Ascending aorta (tissue), 2 donors: ENCODE results near the gene ANKRD39. TPM values are rescaled to one million over a fixed set of nuclear protein-coding genes. Genes with fewer than 3 reads are reported as not detected.

ENCODE experiments used
- DNase-seq, 2 donors: peaks; one replicate each; pipeline ENCODE4 v3.0.0-alpha.2; 2019; ENCODE audit warnings: low spot score in 2 of 2
- H3K27ac ChIP-seq, 2 donors: fragments of 200-600 bp; sonication (generic); one replicate each; pipeline ENCODE4 v1.5.1; 2016 to 2017; ENCODE audit warnings: mild to moderate bottlenecking in 1 of 2
- H3K27me3 ChIP-seq: fragments of 200-600 bp; sonication (generic); one replicate; pipeline ENCODE4 v1.5.1; 2017
- H3K36me3 ChIP-seq, 2 donors: fragments of 200-600 bp; sonication (generic); one replicate each; pipeline ENCODE4 v1.5.1; 2016
- H3K4me1 ChIP-seq, 2 donors: fragments of 200-600 bp; sonication (generic); one replicate each; pipeline ENCODE4 v1.5.1; 2016 to 2017; ENCODE audit warnings: mild to moderate bottlenecking in 1 of 2
- H3K4me3 ChIP-seq, 2 donors: fragments of 200-600 bp; sonication (generic); one replicate each; pipeline ENCODE4 v1.5.1; 2016 to 2017; ENCODE audit warnings: mild to moderate bottlenecking in 1 of 2
- H3K9me3 ChIP-seq, 2 donors: fragments of 200-600 bp; sonication (generic); one replicate each; pipeline ENCODE4 v1.5.1; 2016
- intact Hi-C: fragments of 100-400 bp; cut with DNase I; formaldehyde crosslinking; loops from one replicate; pipeline ENCODE4 v1.15.1; 2023
- total RNA-seq: library from RNA; depleted of rRNA; stranded (reverse); fragments of >200 nt; gene quantifications from one replicate; pipeline ENCODE4 v1.1.0, GENCODE V29; 2016
- TF ChIP-seq, protein P1 (sequence below), 3 experiments: fragments of 200-600 bp in 2 of 3; fragments of 450-650 bp in 1 of 3; sonication (generic) in 2 of 3; IDR thresholded peaks; one replicate each; pipeline ENCODE4 v1.5.1; 2016 to 2019; ENCODE audit warnings: antibody characterized with exemption in 3 of 3, mild to moderate bottlenecking in 1 of 3, moderate library complexity in 1 of 3

Gene ANKRD39
- total RNA-seq, 1 donor from 2014 or later, result 2.3 TPM

DNA sequence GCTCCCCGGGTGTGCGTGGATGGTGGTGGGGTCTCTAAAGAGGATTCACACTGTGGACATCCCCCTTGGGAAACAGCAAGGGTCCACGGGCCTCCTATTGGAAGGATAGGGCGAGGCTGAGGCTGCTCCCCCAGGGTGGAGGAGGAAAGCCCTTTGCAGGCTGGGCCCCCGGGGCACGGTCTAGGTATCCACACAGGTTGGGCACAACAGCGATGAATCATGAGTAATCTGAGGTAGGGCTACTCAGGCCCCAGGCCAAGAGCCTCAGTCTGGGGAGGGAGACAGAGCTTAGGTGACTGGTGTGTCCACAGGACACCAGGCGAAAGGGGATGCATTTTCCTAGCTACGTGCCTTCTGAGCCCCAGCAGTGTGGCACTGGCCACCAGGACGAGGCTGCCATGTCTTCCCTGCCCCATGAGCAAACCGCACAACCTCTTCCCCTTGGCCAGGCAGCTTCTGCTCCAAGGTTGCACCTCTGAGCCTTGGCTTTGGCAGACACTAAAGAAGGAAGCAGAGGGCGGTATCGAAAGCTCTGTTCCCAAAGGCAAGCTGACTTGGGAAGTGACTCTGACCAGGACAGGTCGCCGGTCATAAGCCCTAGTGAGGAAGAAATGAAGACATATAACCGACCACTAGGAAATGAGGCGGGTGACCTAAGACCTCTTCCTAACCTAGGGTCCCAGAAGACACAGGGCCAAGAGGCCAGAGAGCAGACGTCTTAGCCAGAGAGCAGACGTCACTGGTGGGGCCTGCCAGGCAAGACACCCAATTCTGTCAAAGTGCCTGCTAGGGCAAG lies 26.7 kb upstream of the ANKRD39 start:
- no peak for DNase-seq
- Histone ChIP-seq H3K4me1 (peaks cover 11 to 22% of the 10 kb centered on the region in 2 donors), H3K27ac (no peak overlapping the region), H3K27me3 (no peaks in the 10 kb centered on the region), H3K4me3 (no peak overlapping the region), H3K9me3 (no peaks in the 10 kb centered on the region), H3K36me3 (no peaks in the 10 kb centered on the region)
- TF ChIP-seq, protein P1, sequence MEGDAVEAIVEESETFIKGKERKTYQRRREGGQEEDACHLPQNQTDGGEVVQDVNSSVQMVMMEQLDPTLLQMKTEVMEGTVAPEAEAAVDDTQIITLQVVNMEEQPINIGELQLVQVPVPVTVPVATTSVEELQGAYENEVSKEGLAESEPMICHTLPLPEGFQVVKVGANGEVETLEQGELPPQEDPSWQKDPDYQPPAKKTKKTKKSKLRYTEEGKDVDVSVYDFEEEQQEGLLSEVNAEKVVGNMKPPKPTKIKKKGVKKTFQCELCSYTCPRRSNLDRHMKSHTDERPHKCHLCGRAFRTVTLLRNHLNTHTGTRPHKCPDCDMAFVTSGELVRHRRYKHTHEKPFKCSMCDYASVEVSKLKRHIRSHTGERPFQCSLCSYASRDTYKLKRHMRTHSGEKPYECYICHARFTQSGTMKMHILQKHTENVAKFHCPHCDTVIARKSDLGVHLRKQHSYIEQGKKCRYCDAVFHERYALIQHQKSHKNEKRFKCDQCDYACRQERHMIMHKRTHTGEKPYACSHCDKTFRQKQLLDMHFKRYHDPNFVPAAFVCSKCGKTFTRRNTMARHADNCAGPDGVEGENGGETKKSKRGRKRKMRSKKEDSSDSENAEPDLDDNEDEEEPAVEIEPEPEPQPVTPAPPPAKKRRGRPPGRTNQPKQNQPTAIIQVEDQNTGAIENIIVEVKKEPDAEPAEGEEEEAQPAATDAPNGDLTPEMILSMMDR (IDR thresholded peaks at IDR 0.05), result no peak
- intact Hi-C loops, result no loop called here

DNA sequence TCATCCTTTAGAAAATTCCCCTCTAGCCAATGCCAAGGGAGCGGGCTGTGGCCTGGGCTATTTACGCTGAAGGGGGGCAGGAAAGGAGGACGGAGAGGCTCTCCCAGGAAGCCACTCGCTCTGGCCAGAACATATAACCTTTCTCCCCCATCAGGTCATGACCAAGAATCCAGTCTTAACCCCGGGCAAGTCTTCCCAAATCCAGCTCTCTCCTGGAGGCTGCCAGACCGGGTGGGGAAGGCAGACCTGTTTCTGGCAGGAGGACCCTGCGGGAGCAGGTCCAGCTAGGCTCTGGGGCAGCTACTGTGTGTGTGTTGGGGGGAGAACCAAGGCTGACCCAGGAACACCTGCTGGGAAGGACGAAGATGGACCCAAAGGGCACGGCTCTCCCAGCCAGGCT lies 25.5 kb upstream of the ANKRD39 start:
- Histone ChIP-seq H3K4me1 (peaks cover 10 to 14% of the 10 kb centered on the region in 2 donors), H3K27ac (no peak overlapping the region), H3K27me3 (no peaks in the 10 kb centered on the region), H3K4me3 (no peak overlapping the region), H3K9me3 (no peaks in the 10 kb centered on the region), H3K36me3 (no peaks in the 10 kb centered on the region)
- TF ChIP-seq, protein P1 (IDR thresholded peaks at IDR 0.05), result no peak
- intact Hi-C loops, result no loop called here
- no peak for DNase-seq

DNA sequence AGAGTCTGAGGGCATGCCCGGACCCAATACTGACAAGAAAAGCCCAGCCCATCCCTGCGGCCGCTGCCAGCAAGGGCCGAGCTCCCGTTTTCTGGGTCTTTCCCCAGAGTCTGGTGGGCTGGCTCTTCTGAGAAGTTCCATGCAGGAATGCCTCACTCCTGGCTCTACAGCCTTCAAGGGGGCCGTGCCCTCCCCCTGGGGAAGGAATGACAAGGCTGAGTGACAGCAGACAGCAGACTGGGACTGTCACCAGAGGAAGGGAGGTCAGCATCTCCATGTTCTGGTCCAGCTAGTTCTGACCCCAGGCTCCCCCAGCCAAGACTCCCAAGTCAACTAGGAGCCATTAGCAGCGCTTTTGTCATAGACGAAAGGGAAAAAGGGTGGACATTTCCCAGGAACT lies 25.1 kb upstream of the ANKRD39 start:
- H3K4me3 ChIP-seq, result no peak overlapping the region
- H3K27ac ChIP-seq, result no peak overlapping the region
- DNase-seq, result no peak
- H3K27me3 ChIP-seq, result no peaks in the 10 kb centered on the region
- no peaks in the 10 kb centered on the region for H3K9me3 ChIP-seq
- peaks cover 6 to 10% of the 10 kb centered on the region in 2 donors for H3K4me1 ChIP-seq
- intact Hi-C loops, result no loop called here
- TF ChIP-seq, protein P1 (IDR thresholded peaks at IDR 0.05), result no peak
- H3K36me3 ChIP-seq, result no peaks in the 10 kb centered on the region

DNA sequence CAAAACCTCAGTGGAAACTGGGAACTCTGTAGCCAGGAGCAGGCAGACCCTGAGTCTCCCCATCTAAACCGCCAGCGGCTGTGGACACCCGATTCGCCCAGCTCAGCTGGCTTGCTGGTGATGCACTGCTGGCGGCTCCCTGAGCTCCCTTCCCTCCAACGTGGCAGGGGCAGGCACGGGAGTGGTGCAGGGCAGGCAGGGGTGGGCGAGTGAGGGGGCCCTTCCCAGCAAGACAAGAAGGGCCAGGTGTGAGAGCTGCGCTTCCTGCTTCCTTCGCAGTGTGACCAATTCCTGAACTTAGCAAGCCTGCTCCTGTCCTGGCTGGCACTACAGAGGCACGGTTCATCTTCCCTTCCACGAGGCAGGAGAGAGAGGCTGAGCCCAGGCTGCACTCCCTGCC lies 24.4 kb upstream of the ANKRD39 start:
- Histone ChIP-seq H3K27me3 (no peaks in the 10 kb centered on the region), H3K36me3 (no peaks in the 10 kb centered on the region), H3K27ac (no peak overlapping the region), H3K4me1 (peaks cover 2 to 3% of the 10 kb centered on the region in 2 donors), H3K9me3 (no peaks in the 10 kb centered on the region), H3K4me3 (no peak overlapping the region)
- intact Hi-C loops, result no loop called here
- TF ChIP-seq, protein P1 (IDR thresholded peaks at IDR 0.05), result no peak
- DNase-seq, result no peak

DNA sequence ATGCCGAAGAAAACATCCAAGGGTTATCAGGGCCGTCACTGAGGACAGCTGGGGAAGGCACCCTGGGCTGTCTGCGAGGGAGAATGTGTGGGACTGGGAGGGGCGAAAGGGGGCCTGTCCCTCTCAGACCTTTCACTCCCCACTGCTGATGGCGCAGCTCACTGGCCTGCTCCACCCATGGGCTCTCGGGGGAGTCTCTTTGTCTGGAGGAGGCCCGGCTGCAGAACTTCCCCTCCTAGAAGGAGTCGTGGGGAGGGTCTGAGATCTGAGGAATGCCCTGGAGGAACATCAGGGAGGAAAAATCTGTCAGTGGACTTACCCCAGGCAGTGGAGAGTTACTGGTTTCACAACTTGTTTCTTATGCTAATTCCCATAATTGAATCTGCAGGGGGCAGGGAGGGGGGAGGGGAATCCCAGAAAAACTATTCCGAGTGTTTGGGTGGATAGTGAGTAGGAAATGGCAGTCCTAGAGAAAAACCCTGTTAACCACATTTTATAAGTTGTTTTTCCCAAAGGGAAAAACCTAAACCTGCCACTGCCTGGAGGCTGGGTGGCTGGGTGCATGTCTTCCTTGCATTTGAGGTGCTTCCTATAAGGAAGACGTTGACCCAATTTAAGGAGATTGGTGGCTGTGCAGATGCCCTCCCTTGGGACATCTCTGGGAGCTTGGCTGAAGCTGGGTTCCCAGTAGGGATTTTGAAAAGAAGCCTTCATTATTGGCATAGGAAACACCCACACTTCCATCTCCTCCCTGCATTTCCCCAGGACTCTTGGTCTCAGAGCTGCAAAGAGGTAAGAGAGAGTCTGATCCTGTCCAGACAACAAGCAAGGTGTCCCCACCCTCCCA lies 23.8 kb upstream of the ANKRD39 start:
- intact Hi-C loops, result no loop called here
- Histone ChIP-seq H3K36me3 (no peaks in the 10 kb centered on the region), H3K4me1 (no peaks in the 10 kb centered on the region), H3K27me3 (no peaks in the 10 kb centered on the region), H3K4me3 (no peak overlapping the region), H3K9me3 (no peaks in the 10 kb centered on the region), H3K27ac (no peak overlapping the region)
- DNase-seq, result no peak
- TF ChIP-seq, protein P1 (IDR thresholded peaks at IDR 0.05), result no peak
